ENCODE measurements around the gene RIC1. TPM values are rescaled to one million over a fixed set of nuclear protein-coding genes. Genes with fewer than 3 reads are reported as not detected.

RIC1 gene
- total and polyA plus RNA-seq, 9 of the 15 experiments (the other 6 are each of a cell fraction or from before 2014, with no cell fraction given): 3.2 to 25.8 (median 15.0) TPM

GRCh38 chr9:5791870-5792269 is 163.0 kb downstream of the RIC1 start:
- CTCF ChIA-PET (ENCODE audit: low intra/inter-chr PET ratio): no interaction called here
- Histone ChIP-seq H3K27ac (ENCODE audit: extremely low read depth, low read depth, low read length) (no peak overlapping the region), H3K4me2 (ENCODE audit: insufficient read depth, low read length) (no peak overlapping the region), H4K20me1 (replicated peaks; ENCODE audit: control insufficient read depth, insufficient read depth, low read length) (no peaks in the 10 kb centered on the region), H3K4me1 (replicated peaks in 1 of 2; ENCODE audit: control insufficient read depth in 2 of 2, insufficient read depth in 2 of 2, low read length in 2 of 2) (no peaks in the 10 kb centered on the region), H3K9ac (ENCODE audit: insufficient read depth in 1 of 2, low read depth in 2 of 2, low read length in 2 of 2) (no peak overlapping the region), H3K79me2 (ENCODE audit: control insufficient read depth, insufficient read depth, low read length) (no peaks in the 10 kb centered on the region), H3K27me3 (ENCODE audit: control insufficient read depth in 2 of 2, insufficient read depth in 2 of 2, low read length in 2 of 2) (no peaks in the 10 kb centered on the region), H3K4me3 (no peak overlapping the region), H3K9me1 (ENCODE audit: control insufficient read depth, insufficient read depth, low read length) (no peaks in the 10 kb centered on the region), H3K36me3 (ENCODE audit: control insufficient read depth, insufficient read depth, low read length) (peaks cover 34% of the 10 kb centered on the region; the same call in 2 of the 3 replicates), H3K9me3 (replicated peaks; ENCODE audit: control insufficient read depth, insufficient read depth, low read depth, low read length) (no peaks in the 10 kb centered on the region), H2AFZ (ENCODE audit: low read depth, low read length) (no peak overlapping the region)
- in situ Hi-C loops (cut with MboI): no loop called here
- FAIRE-seq (no peak), DNase-seq (ENCODE audit: extremely low read depth in 1 of 4, low spot score in 3 of 4) (no peak), ATAC-seq (no peak)
- TF ChIP-seq KAT7 (CRISPR knock-in tag; IDR thresholded peaks at IDR 0.05; ENCODE audit: borderline replicate concordance) (no peak), NCOA6 (IDR thresholded peaks at IDR 0.05) (no peak), SREBF2 (CRISPR knock-in tag; IDR thresholded peaks at IDR 0.05) (no peak), HMBOX1 (IDR thresholded peaks at IDR 0.05) (no peak), ZNF174 (CRISPR knock-in tag; IDR thresholded peaks at IDR 0.05) (no peak), STAT6 (CRISPR knock-in tag; IDR thresholded peaks at IDR 0.05) (no peak), ZNF274 (IDR thresholded peaks at IDR 0.05; ENCODE audit: borderline replicate concordance, low read depth, low read length) (no peak), ZNF324 (CRISPR knock-in tag; IDR thresholded peaks at IDR 0.05) (no peak)
- intact Hi-C loops (cut with micrococcal nuclease): no loop called here
- POLR2A ChIA-PET: no interaction called here
- no TSS peak for BruUV-seq (replicated peaks)
- 93% methylated on average over 3 of the region's 3 CpGs for WGBS (ENCODE audit: insufficient coverage, low coverage, missing lambda C conversion rate)
